NCI-H1694 treated with DMSO at 0.1 percent for 48 hours (cell line): ENCODE results near the gene KRT37.
"Not testable (repeated sequence)": the region's sequence is repeated elsewhere in the genome, so short reads cannot be mapped to it uniquely, and the experiment has no call there.

ENCODE experiments used
- DNase-seq: peaks from one replicate; lab custom pipeline; 2025; lab: John Stamatoyannopoulos, UW

Gene KRT37

GRCh38 chr17:41404024-41404671 lies 20.2 kb downstream of the KRT37 start:
- no peak for DNase-seq

- no peak for DNase-seq
Observed at GRCh38 chr17:41403404-41404023, 20.9 kb downstream of the KRT37 start.

GRCh38 chr17:41402161-41402560 lies 22.2 kb downstream of the KRT37 start:
- DNase-seq, result no peak

- DNase-seq, result no peak
Observed at GRCh38 chr17:41396996-41397660, 27.3 kb downstream of the KRT37 start, which contains the start of gene KRT31. TSS of gene KRT31 (minus strand) at chr17:41397608. CDS start at chr17:41397539, 69 bp downstream.

GRCh38 chr17:41396340-41396739 lies 28.0 kb downstream of the KRT37 start:
- DNase-seq, result no peak

- no peak for DNase-seq
Observed at GRCh38 chr17:41395611-41396010, 28.8 kb downstream of the KRT37 start.

- not testable (repeated sequence) for DNase-seq
Observed at GRCh38 chr17:41395044-41395443, 29.3 kb downstream of the KRT37 start.

- DNase-seq, result no peak
Observed at GRCh38 chr17:41394254-41394996, 30.0 kb downstream of the KRT37 start.

- no peak for DNase-seq
Observed at GRCh38 chr17:41393826-41394225, 30.6 kb downstream of the KRT37 start.

GRCh38 chr17:41393294-41393693 lies 31.1 kb downstream of the KRT37 start:
- no peak for DNase-seq

GRCh38 chr17:41392278-41392677 lies 32.1 kb downstream of the KRT37 start:
- DNase-seq, result no peak

GRCh38 chr17:41391535-41391934 lies 32.9 kb downstream of the KRT37 start:
- no peak for DNase-seq

GRCh38 chr17:41390411-41390938 lies 33.9 kb downstream of the KRT37 start:
- DNase-seq, result no peak

GRCh38 chr17:41387670-41388069 lies 36.7 kb downstream of the KRT37 start:
- DNase-seq, result no peak

- DNase-seq, result no peak
Observed at GRCh38 chr17:41386227-41386626, 38.2 kb downstream of the KRT37 start.

GRCh38 chr17:41383690-41384089 lies 40.7 kb downstream of the KRT37 start:
- no peak for DNase-seq

- no peak for DNase-seq
Observed at GRCh38 chr17:41382394-41382793, 42.0 kb downstream of the KRT37 start.

- not testable (repeated sequence) for DNase-seq
Observed at GRCh38 chr17:41381943-41382342, 42.4 kb downstream of the KRT37 start, which contains the start of gene KRT34. TSS of gene KRT34 (minus strand) at chr17:41382306. CDS start at chr17:41382246, 60 bp downstream.

- not testable (repeated sequence) for DNase-seq
Observed at GRCh38 chr17:41380091-41380490, 44.3 kb downstream of the KRT37 start.

- no peak for DNase-seq
Observed at GRCh38 chr17:41377546-41377945, 46.8 kb downstream of the KRT37 start.
